GM12875 (cell line): ENCODE measurements around the gene KRT74.

Experiments
- H3K4me3 ChIP-seq: one replicate; pipeline ENCODE4 v1.5.1; 2011; ENCODE audit warnings: low read depth, low read length, control low read depth
- TF ChIP-seq, protein P1 (sequence below): IDR thresholded peaks from 2 replicates; pipeline ENCODE4 v1.5.1; 2011; ENCODE audit warnings: low read depth, mild to moderate bottlenecking, control low read depth, inconsistent platforms, low read length, moderate library complexity, borderline replicate concordance; ENCODE audit not compliant: insufficient read depth

KRT74 gene

DNA sequence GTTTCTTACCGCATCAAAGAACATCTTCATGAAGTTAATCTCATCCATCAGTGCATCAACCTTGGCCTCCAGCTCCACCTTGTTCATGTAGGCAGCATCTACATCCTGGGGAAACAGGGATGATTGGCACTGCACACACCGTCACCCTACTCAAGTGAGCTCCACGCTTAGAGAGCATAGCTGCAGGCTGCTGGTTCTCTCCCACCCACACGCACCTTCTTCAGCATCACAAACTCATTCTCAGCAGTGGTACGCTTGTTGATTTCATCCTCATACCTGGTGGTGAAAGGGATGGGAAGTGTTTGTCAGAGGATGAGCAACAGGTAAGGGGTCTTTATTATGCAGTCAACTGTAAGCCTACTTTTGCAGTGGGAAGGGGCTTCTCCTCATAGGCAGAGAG lies 55.8 kb downstream of the KRT74 start:
- TF ChIP-seq, protein P1, sequence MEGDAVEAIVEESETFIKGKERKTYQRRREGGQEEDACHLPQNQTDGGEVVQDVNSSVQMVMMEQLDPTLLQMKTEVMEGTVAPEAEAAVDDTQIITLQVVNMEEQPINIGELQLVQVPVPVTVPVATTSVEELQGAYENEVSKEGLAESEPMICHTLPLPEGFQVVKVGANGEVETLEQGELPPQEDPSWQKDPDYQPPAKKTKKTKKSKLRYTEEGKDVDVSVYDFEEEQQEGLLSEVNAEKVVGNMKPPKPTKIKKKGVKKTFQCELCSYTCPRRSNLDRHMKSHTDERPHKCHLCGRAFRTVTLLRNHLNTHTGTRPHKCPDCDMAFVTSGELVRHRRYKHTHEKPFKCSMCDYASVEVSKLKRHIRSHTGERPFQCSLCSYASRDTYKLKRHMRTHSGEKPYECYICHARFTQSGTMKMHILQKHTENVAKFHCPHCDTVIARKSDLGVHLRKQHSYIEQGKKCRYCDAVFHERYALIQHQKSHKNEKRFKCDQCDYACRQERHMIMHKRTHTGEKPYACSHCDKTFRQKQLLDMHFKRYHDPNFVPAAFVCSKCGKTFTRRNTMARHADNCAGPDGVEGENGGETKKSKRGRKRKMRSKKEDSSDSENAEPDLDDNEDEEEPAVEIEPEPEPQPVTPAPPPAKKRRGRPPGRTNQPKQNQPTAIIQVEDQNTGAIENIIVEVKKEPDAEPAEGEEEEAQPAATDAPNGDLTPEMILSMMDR, result no peak
- no peak overlapping the region for H3K4me3 ChIP-seq

DNA sequence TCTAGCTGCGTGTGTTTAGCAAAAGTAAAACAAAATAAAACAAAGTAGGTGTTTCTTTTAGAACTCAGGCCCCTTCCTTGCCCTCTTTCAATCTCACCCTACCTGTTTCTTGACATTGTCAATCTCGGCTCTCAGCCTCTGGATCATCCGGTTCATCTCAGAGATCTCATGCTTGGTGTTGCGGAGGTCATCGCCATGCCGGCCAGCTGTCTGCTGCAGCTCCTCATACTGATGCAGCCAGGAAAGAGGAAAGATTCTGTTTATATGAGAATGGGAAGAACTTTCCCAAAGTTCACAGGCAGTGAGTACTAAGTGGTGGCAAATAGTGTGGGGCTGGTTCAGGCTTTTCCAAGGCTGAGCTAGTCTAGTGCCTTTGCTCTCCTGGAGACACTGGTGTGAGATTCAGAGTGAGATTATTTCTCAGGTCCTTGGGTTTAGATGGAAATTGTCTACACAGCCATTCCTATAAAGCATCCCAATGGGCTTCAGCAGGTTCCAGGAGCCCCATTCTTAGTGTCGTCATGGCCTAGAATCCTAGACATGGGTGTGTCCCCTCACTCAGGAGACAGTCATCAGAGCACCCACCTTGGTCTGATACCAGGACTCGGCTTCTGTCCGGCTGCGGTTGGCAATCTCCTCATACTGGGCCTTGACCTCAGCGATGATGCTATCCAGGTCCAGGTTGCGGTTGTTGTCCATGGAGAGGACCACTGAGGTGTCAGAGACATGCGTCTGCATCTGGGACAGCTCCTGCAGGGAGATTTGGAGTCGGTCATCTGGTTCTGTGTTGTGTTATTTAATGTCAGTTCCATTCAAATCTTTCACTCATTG lies 56.4 kb downstream of the KRT74 start:
- no peak overlapping the region for H3K4me3 ChIP-seq
- TF ChIP-seq, protein P1, result no peak

DNA sequence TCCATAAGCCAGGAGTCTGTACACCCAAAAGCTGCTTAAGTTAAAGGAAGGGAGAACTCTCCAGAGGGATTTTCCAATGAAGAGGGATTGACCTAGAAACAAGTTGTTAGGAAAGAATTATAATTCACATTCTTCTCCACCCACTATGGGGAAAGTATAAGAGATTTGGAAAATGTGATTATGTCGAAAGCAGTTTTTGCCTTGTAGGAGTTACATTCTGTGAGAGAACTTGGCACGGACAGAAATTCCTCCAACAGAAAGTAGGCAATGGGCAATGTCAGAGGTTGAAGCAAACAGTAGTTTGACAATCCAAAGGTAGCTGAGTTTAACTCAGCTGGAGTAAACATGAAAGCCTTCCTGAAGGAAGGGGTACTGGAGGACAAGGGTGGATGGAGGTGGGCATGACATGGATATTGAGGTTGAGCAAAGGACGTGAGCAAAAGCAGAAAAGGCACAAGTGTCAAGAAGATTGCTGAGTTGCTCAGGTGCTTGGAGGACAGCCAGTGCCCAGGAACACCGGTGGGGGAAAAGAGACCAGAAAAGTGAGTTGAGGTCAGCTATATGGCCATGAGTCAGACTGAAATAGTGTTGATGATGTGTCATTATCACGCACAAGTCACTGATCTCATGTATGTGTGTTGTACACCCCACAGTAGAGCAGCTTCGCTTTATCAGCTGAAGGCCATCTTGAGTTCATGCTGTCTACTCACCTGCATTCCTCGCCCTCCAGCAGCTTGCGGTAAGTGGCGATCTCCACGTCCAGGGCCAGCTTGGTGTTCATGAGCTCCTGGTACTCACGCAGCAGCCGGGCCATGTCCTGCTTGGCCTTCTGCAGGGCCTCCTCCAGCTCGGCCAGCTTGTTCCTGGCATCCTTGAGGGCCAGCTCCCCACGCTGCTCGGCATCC lies 57.5 kb downstream of the KRT74 start:
- no peak overlapping the region for H3K4me3 ChIP-seq

More for the DNA sequence above, 57.5 kb downstream of the KRT74 start:
- TF ChIP-seq, protein P1, result no peak
